GM12878 (cell line): ENCODE data around the gene LEUTX. TPM values are rescaled to one million over a fixed set of nuclear protein-coding genes. Genes with fewer than 3 reads are reported as not detected.

Source experiments
- ATAC-seq: fragments of 200-7000 bp; cut with Tn5 transposase; 3 replicates; pipeline ENCODE4 v1.9.1; 2020; ENCODE audit warnings: mild to moderate bottlenecking, moderate library complexity
- BruUV-seq: library from RNA; stranded (reverse); fragments of 400-500 nt; replicated peaks from 2 replicates; lab custom pipeline; 2021; lab: Mats Ljungman, UMichigan
- CTCF ChIA-PET: fragments of 300-600 bp; sonication (Branson Sonifier 250); formaldehyde crosslinking; extraction: SDS; loops from one replicate; lab custom pipeline; 2021; ENCODE audit warnings: inconsistent platforms; lab: Yijun Ruan, JAX
- POLR2A ChIA-PET: fragments of 350-600 bp; formaldehyde crosslinking; extraction: SDS; loops from one replicate; lab custom pipeline; 2021; ENCODE audit warnings: inconsistent platforms; lab: Charles Lee
- RAD21 ChIA-PET: fragments of 300-600 bp; sonication (Branson Sonifier 250); formaldehyde crosslinking; loops from one replicate; lab custom pipeline; 2023; ENCODE audit warnings: antibody characterized with exemption; ENCODE audit not compliant: unreplicated experiment; lab: Charles Lee
- SMC1A ChIA-PET: fragments of 300-600 bp; sonication (Branson Sonifier 250); formaldehyde crosslinking; loops from one replicate; lab custom pipeline; 2023; ENCODE audit not compliant: unreplicated experiment, uncharacterized antibody; lab: Charles Lee
- DNase-seq: peaks from one replicate; pipeline ENCODE4 v3.0.0-alpha.2; 2011; ENCODE audit warnings: low read depth, low spot score
- FAIRE-seq: peaks from 3 replicates; lab custom pipeline; 2011; peaks lifted over from hg19 to GRCh38; lab: Jason Lieb, UNC
- H2AFZ ChIP-seq: 2 replicates; pipeline ENCODE4 v1.6.0; 2011; ENCODE audit warnings: low read depth, low read length, control low read depth; ENCODE audit not compliant: control insufficient read depth
- H3K27ac ChIP-seq: 2 replicates; pipeline ENCODE4 v1.5.1; 2011; ENCODE audit warnings: control low read depth; ENCODE audit not compliant: control insufficient read depth, insufficient read depth
- H3K27me3 ChIP-seq, 2 experiments: replicated peaks in 1 of 2; 2 replicates each; pipeline versions ENCODE4 v1.6.0 to v1.6.1; 2011; ENCODE audit warnings: low read length in 1 of 2; ENCODE audit not compliant: control insufficient read depth in 2 of 2, insufficient read depth in 2 of 2
- H3K36me3 ChIP-seq, 2 experiments: 2 replicates each; pipeline ENCODE4 v1.5.1; 2011; ENCODE audit warnings: low read length in 1 of 2; ENCODE audit not compliant: control insufficient read depth in 2 of 2, insufficient read depth in 2 of 2
- H3K4me1 ChIP-seq: 2 replicates; pipeline ENCODE4 v1.6.1; 2011; ENCODE audit warnings: mild to moderate bottlenecking, low read length, moderate library complexity, mixed read lengths; ENCODE audit not compliant: control insufficient read depth, insufficient read depth
- H3K4me2 ChIP-seq: 2 replicates; pipeline ENCODE4 v1.6.0; 2011; ENCODE audit warnings: control low read depth; ENCODE audit not compliant: control insufficient read depth, insufficient read depth
- H3K4me3 ChIP-seq: fragments of 200-600 bp; sonication (generic); 2 replicates; pipeline ENCODE4 v1.5.1; 2016
- H3K79me2 ChIP-seq: 2 replicates; pipeline ENCODE4 v1.6.0; 2011; ENCODE audit warnings: low read length; ENCODE audit not compliant: control insufficient read depth, insufficient read depth
- H3K9ac ChIP-seq: 2 replicates; pipeline ENCODE4 v1.8.0; 2011; ENCODE audit warnings: low read length, control low read depth, mixed read lengths; ENCODE audit not compliant: control insufficient read depth, insufficient read depth
- H3K9me3 ChIP-seq: replicated peaks from 3 replicates; pipeline ENCODE4 v1.5.1; 2011; ENCODE audit warnings: mild to moderate bottlenecking, low read length; ENCODE audit not compliant: control insufficient read depth, insufficient read depth
- H4K20me1 ChIP-seq: 2 replicates; pipeline ENCODE4 v1.6.0; 2011; ENCODE audit not compliant: control insufficient read depth, insufficient read depth
- BRCA1 ChIP-seq: IDR thresholded peaks from 2 replicates; pipeline ENCODE4 v1.6.1; 2011; ENCODE audit warnings: low read depth, low read length, improper control_type of control experiment
- CHD2 ChIP-seq: IDR thresholded peaks from 2 replicates; pipeline ENCODE4 v1.6.1; 2011; ENCODE audit warnings: low read depth, low read length, improper control_type of control experiment, borderline replicate concordance
- EED ChIP-seq: sonication (generic); IDR thresholded peaks from 2 replicates; pipeline ENCODE4 v1.6.1; 2016; ENCODE audit warnings: antibody characterized with exemption, low read depth
- EGR1 ChIP-seq, 2 experiments: IDR thresholded peaks; 1 replicate in 1 of 2; 2 replicates in 1 of 2; pipeline ENCODE4 v1.6.1; 2011 to 2012; ENCODE audit warnings: low read depth in 2 of 2, low read length in 2 of 2, borderline replicate concordance in 1 of 2, mild to moderate bottlenecking in 1 of 2, moderate library complexity in 1 of 2
- FOS ChIP-seq: IDR thresholded peaks from 3 replicates; pipeline ENCODE4 v1.6.1; 2011; ENCODE audit warnings: borderline replicate concordance; ENCODE audit not compliant: insufficient read length; ENCODE audit errors: extremely low read depth
- HDAC2 ChIP-seq: fragments of 200-600 bp; sonication (generic); IDR thresholded peaks from 2 replicates; pipeline ENCODE4 v1.6.1; 2017
- KLF5 ChIP-seq: fragments of 450-650 bp; IDR thresholded peaks from 2 replicates; pipeline ENCODE4 v1.6.1; 2014; ENCODE audit warnings: mild to moderate bottlenecking; ENCODE audit not compliant: partially characterized antibody
- MYC ChIP-seq: IDR thresholded peaks from 2 replicates; pipeline ENCODE4 v1.6.1; 2011; ENCODE audit warnings: mild to moderate bottlenecking, low read length, moderate library complexity, inconsistent platforms; ENCODE audit not compliant: insufficient read depth, insufficient replicate concordance, insufficient read length, severe bottlenecking
- RUNX3 ChIP-seq: IDR thresholded peaks from 2 replicates; pipeline ENCODE4 v1.6.1; 2012; ENCODE audit warnings: low read length, inconsistent platforms
- SIX5 ChIP-seq: IDR thresholded peaks from 2 replicates; pipeline ENCODE4 v1.6.1; 2011; ENCODE audit warnings: mild to moderate bottlenecking, low read depth, low read length, moderate library complexity; ENCODE audit not compliant: severe bottlenecking
- SP1 ChIP-seq: IDR thresholded peaks from one replicate; pipeline ENCODE4 v1.6.1; 2011; ENCODE audit warnings: low read depth, low read length
- ZNF24 ChIP-seq: fragments of 450-650 bp; IDR thresholded peaks from 2 replicates; pipeline ENCODE4 v1.6.1; 2017; ENCODE audit warnings: antibody characterized with exemption, mild to moderate bottlenecking
- in situ Hi-C: fragments of 300-500 bp; cut with MboI; formaldehyde crosslinking; loops from 9 replicates; pipeline ENCODE4 v1.14.3; 2018; ENCODE audit warnings: mixed read lengths
- intact Hi-C: fragments of 100-400 bp; cut with micrococcal nuclease; formaldehyde crosslinking; loops from one replicate; pipeline ENCODE4 v1.14.2; 2022; ENCODE audit not compliant: unreplicated experiment
- polyA plus RNA-seq, 11 experiments: library from polyadenylated mRNA; depleted of rRNA in 4 of 11; unstranded in 6 of 11; stranded (reverse) in 5 of 11; fragments of >200 nt; fragmentation: Nextera tagmentation in 4 of 11; fragmentation: Illumina TruSeq in 1 of 11; extraction: Ambion mirVana in 4 of 11; extraction: Trizol in 1 of 11; gene quantifications; 1 replicate in 1 of 11; 2 replicates in 10 of 11; pipeline versions ENCODE4 v1.2.1 to v1.2.3, GENCODE V29; 2011 to 2016; ENCODE audit warnings: inconsistent platforms in 2 of 11, missing spikeins in 2 of 11, low read depth in 1 of 11
- total RNA-seq, 4 experiments: library from RNA; depleted of rRNA in 3 of 4; stranded (reverse); fragments of >200 nt in 3 of 4; fragmentation: Illumina TruSeq in 1 of 4; extraction: Trizol in 1 of 4; gene quantifications; 2 replicates each; pipeline versions ENCODE4 v1.2.1 to v1.2.3, GENCODE V29; 2013 to 2021
- TF ChIP-seq, protein P1 (sequence below): IDR thresholded peaks from 2 replicates; pipeline ENCODE4 v1.6.1; 2011; ENCODE audit warnings: mild to moderate bottlenecking, low read depth, low read length, moderate library complexity; ENCODE audit not compliant: insufficient replicate concordance

The LEUTX gene
- total and polyA plus RNA-seq, 10 of the 15 experiments (the other 5 are each of a cell fraction or from before 2014, with no cell fraction given), result 0.29 to 0.46 (median 0.40) TPM; not detected in 4

DNA sequence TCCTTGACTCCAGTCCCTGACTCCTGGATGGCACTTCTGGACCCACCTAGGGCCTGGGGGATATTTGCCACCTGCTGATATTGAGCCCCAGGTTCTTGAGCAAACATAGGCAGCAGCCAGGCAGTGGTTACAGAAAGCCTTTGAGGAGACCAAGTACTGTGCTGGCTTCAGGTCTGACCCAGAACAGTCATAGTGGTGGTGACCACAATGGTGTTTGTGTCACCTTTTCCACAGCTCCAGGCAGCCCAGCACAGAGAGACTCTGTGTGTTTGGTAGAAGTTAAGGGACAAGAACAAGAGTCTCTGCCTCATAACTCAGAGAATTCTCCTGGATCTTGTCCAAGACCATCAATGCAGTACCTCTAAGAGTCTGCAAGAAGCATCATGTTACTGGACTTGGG lies 26.3 kb upstream of the LEUTX start:
- ATAC-seq (peak; percentile 27; the same call in 1 of the 3 replicates), DNase-seq (no peak), FAIRE-seq (no peak)
- no peaks in the 10 kb centered on the region for H4K20me1 ChIP-seq
- ChIA-PET CTCF (interaction anchor here (1.2 kb wide), 1 partner anchor 17 kb away, joined by 4 read pairs; no protein-coding TSS in a partner anchor), SMC1A (interaction anchor here (1.2 kb wide), 1 partner anchor 10 kb away, joined by 3 read pairs; no protein-coding TSS in a partner anchor)
- no peaks in the 10 kb centered on the region for H3K9me3 ChIP-seq
- no peak overlapping the region for H3K4me2 ChIP-seq
- no peaks in the 10 kb centered on the region for H3K36me3 ChIP-seq
- no peaks in the 10 kb centered on the region for H3K79me2 ChIP-seq
- no peak overlapping the region for H2AFZ ChIP-seq
- H3K4me3 ChIP-seq, result no peak overlapping the region
- in situ Hi-C loops, result no loop called here
- H3K4me1 ChIP-seq, result no peaks in the 10 kb centered on the region
- no peak for TF ChIP-seq BRCA1
- no peak for TF ChIP-seq HDAC2
- peak; percentile 66 for TF ChIP-seq RUNX3
- TF ChIP-seq, all 136 proteins: peak for 1
- Histone ChIP-seq H3K27me3 (no peaks in the 10 kb centered on the region), H3K27ac (no peak overlapping the region), H3K9ac (no peak overlapping the region)
- RAD21 ChIA-PET, result no interaction called here
- intact Hi-C loops, result no loop called here
- no TSS peak for BruUV-seq
- POLR2A ChIA-PET, result no interaction called here

DNA sequence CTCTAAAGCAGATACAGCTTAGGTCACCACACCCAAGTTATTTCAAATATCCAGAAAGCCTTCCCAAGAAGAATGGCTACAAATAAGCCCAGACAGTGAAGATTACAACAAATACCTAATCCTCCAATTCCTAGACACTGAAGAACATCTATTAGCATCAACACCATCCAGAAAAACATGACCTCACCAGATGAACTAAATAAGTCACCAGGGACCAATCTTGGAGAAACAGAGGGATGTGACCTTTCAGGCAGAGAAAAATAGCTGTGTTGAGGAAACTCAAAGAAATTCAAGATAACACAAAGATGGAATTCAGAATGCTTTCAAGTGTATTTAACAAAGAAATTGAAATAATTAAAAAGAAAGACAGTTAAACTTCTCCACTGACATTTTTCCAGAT lies 25.9 kb upstream of the LEUTX start:
- no peak overlapping the region for H3K9ac ChIP-seq
- H3K27me3 ChIP-seq, result no peaks in the 10 kb centered on the region
- FAIRE-seq (no peak), ATAC-seq (no peak), DNase-seq (no peak)
- TF ChIP-seq, protein P1, sequence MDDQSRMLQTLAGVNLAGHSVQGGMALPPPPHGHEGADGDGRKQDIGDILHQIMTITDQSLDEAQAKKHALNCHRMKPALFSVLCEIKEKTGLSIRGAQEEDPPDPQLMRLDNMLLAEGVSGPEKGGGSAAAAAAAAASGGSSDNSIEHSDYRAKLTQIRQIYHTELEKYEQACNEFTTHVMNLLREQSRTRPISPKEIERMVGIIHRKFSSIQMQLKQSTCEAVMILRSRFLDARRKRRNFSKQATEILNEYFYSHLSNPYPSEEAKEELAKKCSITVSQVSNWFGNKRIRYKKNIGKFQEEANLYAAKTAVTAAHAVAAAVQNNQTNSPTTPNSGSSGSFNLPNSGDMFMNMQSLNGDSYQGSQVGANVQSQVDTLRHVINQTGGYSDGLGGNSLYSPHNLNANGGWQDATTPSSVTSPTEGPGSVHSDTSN, result no peak
- no peak for TF ChIP-seq EGR1 (IDR thresholded peaks at IDR 0.05; ENCODE audit: borderline replicate concordance in 1 of 2, low read depth in 2 of 2, low read length in 2 of 2)
- no peak for TF ChIP-seq MYC
- no peak for TF ChIP-seq SP1
- no peak for TF ChIP-seq EED
- no peak for TF ChIP-seq KLF5
- no peak for TF ChIP-seq CHD2
- no peak for TF ChIP-seq ZNF24
- TF ChIP-seq FOS, result no peak
- TF ChIP-seq SIX5, result no peak
- H3K36me3 ChIP-seq, result no peaks in the 10 kb centered on the region
- RAD21 ChIA-PET, result no interaction called here
- in situ Hi-C loops (no loop called here), intact Hi-C loops (no loop called here)
- POLR2A ChIA-PET, result no interaction called here
- CTCF ChIA-PET, result interaction anchor here (0.7 kb wide), 1 partner anchor 12 kb away, joined by 4 read pairs; no protein-coding TSS in a partner anchor
- no TSS peak for BruUV-seq
- no peaks in the 10 kb centered on the region for H3K9me3 ChIP-seq
- no peak overlapping the region for H2AFZ ChIP-seq
- H3K4me2 ChIP-seq, result no peak overlapping the region
- H4K20me1 ChIP-seq, result no peaks in the 10 kb centered on the region
- H3K4me1 ChIP-seq, result no peaks in the 10 kb centered on the region
- no peaks in the 10 kb centered on the region for H3K79me2 ChIP-seq
- SMC1A ChIA-PET, result interaction anchor here (1.2 kb wide), 1 partner anchor 10 kb away, joined by 3 read pairs; no protein-coding TSS in a partner anchor
- no peak overlapping the region for H3K27ac ChIP-seq
- H3K4me3 ChIP-seq, result no peak overlapping the region
